Measurements from ENCODE around the gene CAPN15.

- TF ChIP-seq CTCF (conservative IDR thresholded peaks at IDR 0.05 in 1 of 2, IDR thresholded peaks at IDR 0.05 in 1 of 2; ENCODE audit: extremely low read depth in 1 of 2, insufficient read depth in 1 of 2, low read depth in 1 of 2, low read length in 2 of 2) = no peak
- TF ChIP-seq EZH2 (IDR thresholded peaks at IDR 0.05; ENCODE audit: borderline replicate concordance, low read length) = no peak
Observed at GRCh38 chr16:582614-583331, 55.3 kb downstream of the CAPN15 start.
